Omental fat pad (tissue), 4 donors: ENCODE measurements around the gene BCL7C. TPM values are rescaled to one million over a fixed set of nuclear protein-coding genes. Genes with fewer than 3 reads are reported as not detected.

Experiments
- ATAC-seq: fragments of 150-250 bp; one replicate; pipeline ENCODE4 v1.9.1; 2016; ENCODE audit warnings: mild to moderate bottlenecking, moderate library complexity; ENCODE audit not compliant: low FRiP score
- DNase-seq: peaks from one replicate; pipeline ENCODE4 v3.0.0-alpha.2; 2019; ENCODE audit warnings: low spot score
- total RNA-seq, 4 donors: library from RNA; depleted of rRNA; stranded (reverse); fragments of >200 nt; gene quantifications; one replicate each; pipeline ENCODE4 v1.1.0, GENCODE V29; 2016
- TF ChIP-seq, protein P1 (sequence below), 3 donors: fragments of 450-650 bp; IDR thresholded peaks; one replicate each; pipeline ENCODE4 v1.5.1; 2016 to 2017; ENCODE audit warnings: antibody characterized with exemption in 3 of 3, mild to moderate bottlenecking in 3 of 3, moderate library complexity in 2 of 3

Gene BCL7C
- total RNA-seq, 4 donors from 2014 or later = 17.4 to 37.0 (median 22.2) TPM

DNA sequence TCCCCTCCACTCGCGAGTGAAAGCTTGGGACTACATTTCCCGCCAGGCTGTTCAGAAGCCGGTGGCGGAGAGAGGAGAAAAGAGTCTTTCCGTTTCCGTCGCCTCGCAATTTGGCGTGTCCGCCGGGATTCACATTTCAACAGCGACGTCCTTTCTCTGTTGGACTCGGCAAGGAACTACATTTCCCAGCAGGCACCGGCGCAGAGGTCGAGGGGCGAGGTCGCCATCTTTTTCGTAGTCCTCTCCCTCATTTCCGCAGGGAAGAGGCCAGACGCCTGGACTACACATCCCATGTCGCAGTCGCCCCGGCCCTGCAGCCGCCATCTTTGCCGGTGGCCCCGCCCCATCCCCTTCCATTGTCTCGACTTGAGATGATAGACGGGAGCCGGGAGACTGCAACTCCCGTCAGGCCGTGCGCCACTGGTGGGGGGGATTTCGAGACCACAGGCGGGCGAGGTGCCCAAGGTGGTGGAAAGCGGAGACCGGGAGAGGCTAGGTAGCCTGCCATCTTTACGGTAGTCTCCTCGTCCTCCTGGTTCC, 28.6 kb upstream of the BCL7C start:
- TF ChIP-seq, protein P1, sequence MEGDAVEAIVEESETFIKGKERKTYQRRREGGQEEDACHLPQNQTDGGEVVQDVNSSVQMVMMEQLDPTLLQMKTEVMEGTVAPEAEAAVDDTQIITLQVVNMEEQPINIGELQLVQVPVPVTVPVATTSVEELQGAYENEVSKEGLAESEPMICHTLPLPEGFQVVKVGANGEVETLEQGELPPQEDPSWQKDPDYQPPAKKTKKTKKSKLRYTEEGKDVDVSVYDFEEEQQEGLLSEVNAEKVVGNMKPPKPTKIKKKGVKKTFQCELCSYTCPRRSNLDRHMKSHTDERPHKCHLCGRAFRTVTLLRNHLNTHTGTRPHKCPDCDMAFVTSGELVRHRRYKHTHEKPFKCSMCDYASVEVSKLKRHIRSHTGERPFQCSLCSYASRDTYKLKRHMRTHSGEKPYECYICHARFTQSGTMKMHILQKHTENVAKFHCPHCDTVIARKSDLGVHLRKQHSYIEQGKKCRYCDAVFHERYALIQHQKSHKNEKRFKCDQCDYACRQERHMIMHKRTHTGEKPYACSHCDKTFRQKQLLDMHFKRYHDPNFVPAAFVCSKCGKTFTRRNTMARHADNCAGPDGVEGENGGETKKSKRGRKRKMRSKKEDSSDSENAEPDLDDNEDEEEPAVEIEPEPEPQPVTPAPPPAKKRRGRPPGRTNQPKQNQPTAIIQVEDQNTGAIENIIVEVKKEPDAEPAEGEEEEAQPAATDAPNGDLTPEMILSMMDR (IDR thresholded peaks at IDR 0.05) = no peak
- DNase-seq (peak; percentile 96), ATAC-seq (peak; percentile 89)

DNA sequence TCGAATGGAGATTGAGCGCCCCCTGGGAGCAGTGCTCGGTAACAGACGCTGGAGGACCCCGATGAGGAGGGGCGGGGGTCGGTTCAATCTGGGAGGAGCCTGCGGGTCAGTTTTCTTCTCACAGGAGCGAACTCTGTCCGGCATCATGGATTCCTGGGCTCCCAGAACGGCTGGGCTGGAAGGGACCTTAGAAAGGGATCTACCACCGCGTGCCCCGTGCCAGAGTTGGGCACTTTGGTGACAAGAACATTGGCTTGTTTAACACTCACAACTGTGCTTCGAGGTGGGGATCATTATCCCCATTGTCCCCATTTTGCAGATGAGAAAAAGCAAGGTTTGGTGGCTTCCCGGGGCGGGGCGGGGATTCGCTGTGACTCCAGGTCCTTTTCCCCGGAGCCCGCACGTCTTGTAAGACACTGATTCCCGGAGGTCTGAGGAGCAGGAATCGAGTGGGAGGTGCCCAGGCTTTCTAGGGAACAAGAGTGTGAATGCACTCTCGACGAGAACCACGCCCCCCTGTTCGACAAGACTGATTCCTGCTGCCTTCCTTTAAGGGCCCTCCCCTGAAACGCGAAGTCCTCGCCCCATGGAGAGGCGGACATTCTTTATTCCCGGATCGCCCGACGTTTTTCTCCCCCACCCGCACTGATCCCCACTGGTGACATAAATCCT, 28.0 kb upstream of the BCL7C start:
- DNase-seq (peak; percentile 87), ATAC-seq (peak; percentile 39)
- TF ChIP-seq, protein P1 (IDR thresholded peaks at IDR 0.05) = peak in 2 of 3 donors; percentile 3 to 64

DNA sequence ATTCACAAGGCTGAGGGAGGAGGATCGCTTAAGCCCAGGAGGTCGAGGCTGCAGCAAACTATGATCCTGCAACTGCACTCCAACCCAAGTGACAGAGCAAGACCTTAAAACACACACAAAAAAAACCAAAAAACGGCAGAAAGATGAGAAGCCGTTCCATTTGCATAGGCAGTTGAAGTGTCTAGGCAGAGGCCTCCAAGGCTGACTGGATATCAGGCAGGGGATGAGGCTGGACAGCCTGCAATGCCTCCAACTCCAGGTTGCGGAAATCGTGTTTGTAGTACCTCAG, 27.5 kb upstream of the BCL7C start:
- TF ChIP-seq, protein P1 (IDR thresholded peaks at IDR 0.05) = no peak
- ATAC-seq = no peak
- DNase-seq = no peak

DNA sequence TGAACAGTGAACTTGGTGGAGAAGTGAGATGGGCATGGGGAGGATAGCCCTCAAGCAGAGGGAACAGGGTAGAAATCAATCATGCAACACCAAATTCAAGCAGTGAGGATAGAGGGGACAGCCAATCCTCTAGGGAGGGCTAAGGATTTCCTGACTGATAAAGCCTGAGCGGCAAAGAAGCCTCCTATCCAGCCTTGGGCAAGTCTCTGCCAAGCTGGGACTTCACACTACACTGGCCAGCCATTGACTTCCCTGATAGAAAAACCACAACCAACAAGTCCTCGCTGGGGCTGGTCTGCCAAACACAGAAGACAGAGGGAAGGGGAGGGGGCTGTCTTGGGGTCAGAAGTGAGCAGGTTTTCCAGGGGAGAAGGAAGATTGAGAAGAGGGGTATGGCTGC, 27.0 kb upstream of the BCL7C start:
- TF ChIP-seq, protein P1 (IDR thresholded peaks at IDR 0.05) = no peak
- DNase-seq = no peak
- ATAC-seq = no peak

DNA sequence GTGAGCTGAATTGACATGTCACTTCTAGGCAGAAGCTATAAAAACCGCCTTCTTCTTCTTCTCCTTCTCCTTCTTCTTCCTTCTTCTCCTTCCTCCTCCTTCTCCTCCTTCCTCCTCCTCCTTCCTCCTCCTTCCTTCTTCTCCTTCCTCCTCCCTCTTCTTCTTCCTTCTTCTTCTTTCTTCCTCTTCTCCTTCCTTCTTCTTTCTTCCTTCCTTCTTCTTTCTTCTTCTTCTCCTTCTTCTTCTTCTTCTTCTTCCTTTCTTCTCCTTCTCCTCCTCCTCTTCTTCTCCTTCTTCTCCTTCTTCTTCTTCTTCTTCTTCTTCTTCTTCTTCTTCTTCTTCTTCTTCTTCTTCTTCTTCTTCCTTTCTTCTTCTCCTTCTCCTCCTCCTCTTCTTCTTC, 24.7 kb upstream of the BCL7C start:
- TF ChIP-seq, protein P1 (IDR thresholded peaks at IDR 0.05) = no peak
- DNase-seq = no peak
- ATAC-seq = no peak

DNA sequence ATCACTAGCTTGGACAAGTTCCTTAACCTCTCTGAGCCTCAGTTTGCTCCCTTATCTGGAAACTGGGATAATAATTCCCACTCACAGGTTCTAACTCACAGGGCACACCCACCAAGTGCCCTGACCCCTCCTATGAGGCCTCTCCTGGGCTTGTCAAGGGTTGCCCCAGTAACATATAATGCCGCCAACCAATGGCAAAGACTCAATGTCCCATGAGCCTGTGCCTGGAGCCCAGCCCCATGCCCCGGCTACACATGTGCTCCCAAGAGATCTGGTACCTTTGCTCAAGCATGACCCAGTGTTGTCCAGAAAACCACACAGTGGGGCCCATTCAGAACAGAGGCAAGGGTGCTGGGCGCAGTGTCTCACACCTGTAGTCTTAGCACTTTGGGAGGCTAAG, 21.0 kb upstream of the BCL7C start:
- no peak for ATAC-seq
- TF ChIP-seq, protein P1 (IDR thresholded peaks at IDR 0.05) = no peak
- DNase-seq = no peak

DNA sequence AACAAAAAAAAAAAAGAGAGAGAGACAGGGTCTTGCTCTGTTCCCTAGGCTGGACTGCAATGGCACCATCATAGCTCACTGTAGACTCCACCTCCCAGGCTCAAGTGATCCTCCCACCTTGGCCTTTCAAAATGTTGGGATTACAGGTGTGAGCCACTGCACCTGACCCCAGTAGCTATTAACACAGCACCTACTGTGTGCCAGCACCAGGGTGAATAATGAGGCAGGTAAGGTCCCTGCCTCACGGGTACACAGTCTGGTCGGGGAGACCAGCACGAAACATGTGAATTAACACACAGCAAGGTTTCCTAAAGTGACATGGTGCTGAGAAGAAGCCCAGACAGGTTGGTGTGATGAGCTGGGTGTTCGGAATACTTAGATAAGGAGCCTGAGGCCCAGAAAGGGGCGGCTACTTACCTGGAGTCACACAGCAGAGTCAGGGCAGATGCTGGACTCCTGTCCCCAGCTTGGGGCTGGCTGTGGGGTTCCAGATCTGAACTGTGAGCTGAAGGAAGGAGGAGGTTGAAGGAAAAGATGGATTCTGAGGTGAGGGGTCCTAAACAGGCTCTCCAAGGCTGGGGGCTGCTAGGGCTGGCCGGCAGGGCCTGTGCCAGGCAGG, 19.0 kb upstream of the BCL7C start:
- DNase-seq (no peak), ATAC-seq (no peak)
- TF ChIP-seq, protein P1 (IDR thresholded peaks at IDR 0.05) = no peak
